ENCODE results near the gene RGP1. TPM values are rescaled to one million over a fixed set of nuclear protein-coding genes. Genes with fewer than 3 reads are reported as not detected.

The RGP1 gene
- total RNA-seq, 1 experiment from 2014 or later: 27.1 TPM

- H3K27me3 ChIP-seq (replicated peaks; ENCODE audit: control insufficient read depth, insufficient read depth, low read length): no peaks in the 10 kb centered on the region
- no peak for TF ChIP-seq CTCF (IDR thresholded peaks at IDR 0.05; ENCODE audit: insufficient read depth in 1 of 2, low read depth in 1 of 2, low read length in 1 of 2, severe bottlenecking in 1 of 2, unreplicated experiment in 1 of 2)
- ChIA-PET CTCF (interaction anchor here (0.6 to 3.3 kb wide), 15 partner anchors 8 to 657 kb away, joined by 3 to 33 read pairs (median 5); partner anchors contain the start of genes ARHGEF39, CCDC107, GBA2 and HINT2), POLR2A (interaction anchor here (0.5 to 2.8 kb wide), 23 partner anchors 17 to 1063 kb away, joined by 3 to 32 read pairs (median 4); partner anchors contain the start of genes ARHGEF39, CCDC107, GBA2 and RGP1)
- no peak overlapping the region for H3K27ac Mint-ChIP-seq (ENCODE audit: unreplicated experiment)
- no peaks in the 10 kb centered on the region for H3K9me3 ChIP-seq
- no peaks in the 10 kb centered on the region for H3K9me3 Mint-ChIP-seq (ENCODE audit: unreplicated experiment)
- intact Hi-C loops (cut with micrococcal nuclease; ENCODE audit: unreplicated experiment): loop anchor here (1.0 kb wide), 1 partner anchor 67 kb away; no protein-coding TSS in a partner anchor
- H3K4me1 Mint-ChIP-seq (ENCODE audit: low read depth, unreplicated experiment): no peaks in the 10 kb centered on the region
- peak; percentile 88 to 92 for DNase-seq
- H3K4me3 Mint-ChIP-seq (ENCODE audit: unreplicated experiment): no peak overlapping the region
- H3K4me1 ChIP-seq: peaks cover 52% of the 10 kb centered on the region
- BruUV-seq (replicated peaks): TSS peak; percentile 31
- no peaks in the 10 kb centered on the region for H3K27me3 Mint-ChIP-seq (ENCODE audit: insufficient read depth, unreplicated experiment)
- peaks cover 5% of the 10 kb centered on the region for H3K36me3 ChIP-seq (ENCODE audit: control insufficient read depth, insufficient read depth, low read length)
- H3K36me3 Mint-ChIP-seq (ENCODE audit: insufficient read depth, unreplicated experiment): peaks cover 49% of the 10 kb centered on the region
- H3K4me3 ChIP-seq (ENCODE audit: low read depth, low read length): peak overlapping the region; percentile 34
Measured at GRCh38 chr9:35728041-35728971, 20.8 kb upstream of the RGP1 start.

- Mint-ChIP-seq H3K36me3 (ENCODE audit: insufficient read depth, unreplicated experiment) (peaks cover 47% of the 10 kb centered on the region), H3K9me3 (ENCODE audit: unreplicated experiment) (no peaks in the 10 kb centered on the region), H3K4me3 (ENCODE audit: unreplicated experiment) (no peak overlapping the region), H3K4me1 (ENCODE audit: low read depth, unreplicated experiment) (no peaks in the 10 kb centered on the region), H3K27me3 (ENCODE audit: insufficient read depth, unreplicated experiment) (no peaks in the 10 kb centered on the region), H3K27ac (ENCODE audit: unreplicated experiment) (no peak overlapping the region)
- CTCF ChIA-PET: interaction anchor here (1.5 to 3.3 kb wide), 4 partner anchors 32 to 85 kb away, joined by 4 to 33 read pairs (median 5); partner anchors contain the start of gene HINT2
- H3K9me3 ChIP-seq: no peaks in the 10 kb centered on the region
- POLR2A ChIA-PET: interaction anchor here (0.5 to 2.8 kb wide), 4 partner anchors 20 to 125 kb away, joined by 4 to 32 read pairs (median 14); partner anchors contain the start of genes CCDC107, GBA2, RGP1 and RMRP
- TF ChIP-seq CTCF (IDR thresholded peaks at IDR 0.05; ENCODE audit: insufficient read depth in 1 of 2, low read depth in 1 of 2, low read length in 1 of 2, severe bottlenecking in 1 of 2, unreplicated experiment in 1 of 2): no peak
- no peak overlapping the region for H3K4me3 ChIP-seq (ENCODE audit: low read depth, low read length)
- peaks cover 3% of the 10 kb centered on the region for H3K36me3 ChIP-seq (ENCODE audit: control insufficient read depth, insufficient read depth, low read length)
- BruUV-seq (replicated peaks): no TSS peak
- H3K27me3 ChIP-seq (replicated peaks; ENCODE audit: control insufficient read depth, insufficient read depth, low read length): no peaks in the 10 kb centered on the region
- no peak for DNase-seq
- H3K4me1 ChIP-seq: peaks cover 57% of the 10 kb centered on the region
- intact Hi-C loops (cut with micrococcal nuclease; ENCODE audit: unreplicated experiment): no loop called here
Measured at GRCh38 chr9:35729101-35729500, 20.0 kb upstream of the RGP1 start.

- intact Hi-C loops (cut with micrococcal nuclease; ENCODE audit: unreplicated experiment): loop anchor here (10.0 kb wide), 2 partner anchors 245 to 615 kb away; partner anchors contain the start of gene ATOSB
- peak in 1 of 2 experiments; percentile 55 for DNase-seq
- Histone ChIP-seq H3K9me3 (no peaks in the 10 kb centered on the region), H3K27me3 (replicated peaks; ENCODE audit: control insufficient read depth, insufficient read depth, low read length) (no peaks in the 10 kb centered on the region), H3K36me3 (ENCODE audit: control insufficient read depth, insufficient read depth, low read length) (peaks cover 3% of the 10 kb centered on the region), H3K4me3 (ENCODE audit: low read depth, low read length) (no peak overlapping the region), H3K4me1 (peaks cover 57% of the 10 kb centered on the region)
- Mint-ChIP-seq H3K4me3 (ENCODE audit: unreplicated experiment) (no peak overlapping the region), H3K27ac (ENCODE audit: unreplicated experiment) (no peak overlapping the region), H3K9me3 (ENCODE audit: unreplicated experiment) (no peaks in the 10 kb centered on the region), H3K27me3 (ENCODE audit: insufficient read depth, unreplicated experiment) (no peaks in the 10 kb centered on the region), H3K36me3 (ENCODE audit: insufficient read depth, unreplicated experiment) (peaks cover 44% of the 10 kb centered on the region), H3K4me1 (ENCODE audit: low read depth, unreplicated experiment) (no peaks in the 10 kb centered on the region)
- ChIA-PET POLR2A (interaction anchor here (2.7 to 2.8 kb wide), 2 partner anchors 19 to 72 kb away, joined by 25 to 32 read pairs; partner anchors contain the start of genes CCDC107, GBA2, RGP1 and RMRP), CTCF (no interaction called here)
- peak; percentile 40 to 50 for TF ChIP-seq CTCF (IDR thresholded peaks at IDR 0.05; ENCODE audit: insufficient read depth in 1 of 2, low read depth in 1 of 2, low read length in 1 of 2, severe bottlenecking in 1 of 2, unreplicated experiment in 1 of 2)
- no TSS peak for BruUV-seq (replicated peaks)
Measured at GRCh38 chr9:35729700-35730485, 19.2 kb upstream of the RGP1 start.

Measured in Caco-2 (cell line).